HG03575 (cell line): ENCODE results near the gene PYM1.

ENCODE experiments used
- ATAC-seq: cut with Tn5 transposase; IDR thresholded peaks from one replicate; pipeline ENCODE4 v1.9.1; 2021; ENCODE audit not compliant: unreplicated experiment, insufficient number of reproducible peaks, low FRiP score; ENCODE audit errors: extremely low read depth

The PYM1 gene

GRCh38 chr12:55927588-55928502, at the start of gene PYM1:
Gene PYM1 (minus strand): TSS chr12:55927894. CDS start chr12:55927761, 133 bp downstream.
- no peak for ATAC-seq

GRCh38 chr12:55974308-55974730, 46.6 kb upstream of the PYM1 start:
- ATAC-seq, result no peak

GRCh38 chr12:55973599-55974307, 46.1 kb upstream of the PYM1 start, which contains the start of gene RAB5B:
Gene RAB5B (plus strand): TSS chr12:55974078. CDS start chr12:55986961, 12,883 bp downstream.
- ATAC-seq, result peak; percentile 90

GRCh38 chr12:55972911-55973598, 45.4 kb upstream of the PYM1 start:
- ATAC-seq, result no peak

GRCh38 chr12:55972456-55972855, 44.8 kb upstream of the PYM1 start:
- ATAC-seq, result no peak

DNA sequence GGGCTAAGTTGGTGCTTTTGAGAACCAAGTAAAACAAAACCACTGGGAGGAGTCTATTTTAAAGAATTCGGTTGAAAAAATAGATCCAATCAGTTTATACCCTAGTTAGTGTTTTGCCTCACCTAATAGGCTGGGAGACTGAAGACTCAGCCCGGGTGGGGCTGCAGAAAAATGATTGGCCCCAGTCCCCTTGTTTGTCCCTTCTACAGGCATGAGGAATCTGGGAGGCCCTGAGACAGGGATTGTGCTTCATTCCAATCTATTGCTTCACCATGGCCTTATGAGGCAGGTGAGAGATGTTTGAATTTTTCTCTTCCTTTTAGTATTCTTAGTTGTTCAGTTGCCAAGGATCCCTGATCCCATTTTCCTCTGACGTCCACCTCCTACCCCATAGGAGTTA, 44.3 kb upstream of the PYM1 start:
- no peak for ATAC-seq

DNA sequence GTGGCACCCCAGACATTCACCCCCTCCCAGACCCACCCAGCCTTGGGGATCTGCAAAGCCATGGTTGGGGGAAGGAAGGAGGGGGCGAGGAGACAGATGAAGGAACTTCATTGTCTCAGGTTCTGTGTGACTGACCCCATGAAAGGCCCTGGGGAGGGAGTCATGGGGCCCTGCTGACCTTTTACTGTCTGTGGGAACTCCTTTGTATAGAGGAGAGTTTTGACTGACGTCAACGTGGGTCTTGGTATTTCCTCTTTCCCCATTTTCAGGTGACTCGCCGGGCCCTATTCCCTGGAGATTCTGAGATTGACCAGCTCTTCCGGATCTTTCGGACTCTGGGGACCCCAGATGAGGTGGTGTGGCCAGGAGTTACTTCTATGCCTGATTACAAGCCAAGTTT, 43.1 kb upstream of the PYM1 start:
- ATAC-seq, result no peak

- no peak for ATAC-seq
These were observed 41.7 kb upstream of the PYM1 start for GRCh38 chr12:55969356-55969755.

- ATAC-seq, result peak; percentile 40
These were observed 39.0 kb upstream of the PYM1 start, which contains the start of gene CDK2 for GRCh38 chr12:55966408-55967281. Gene CDK2 (plus strand): TSS chr12:55966830. CDS start chr12:55967009, 179 bp downstream.

DNA sequence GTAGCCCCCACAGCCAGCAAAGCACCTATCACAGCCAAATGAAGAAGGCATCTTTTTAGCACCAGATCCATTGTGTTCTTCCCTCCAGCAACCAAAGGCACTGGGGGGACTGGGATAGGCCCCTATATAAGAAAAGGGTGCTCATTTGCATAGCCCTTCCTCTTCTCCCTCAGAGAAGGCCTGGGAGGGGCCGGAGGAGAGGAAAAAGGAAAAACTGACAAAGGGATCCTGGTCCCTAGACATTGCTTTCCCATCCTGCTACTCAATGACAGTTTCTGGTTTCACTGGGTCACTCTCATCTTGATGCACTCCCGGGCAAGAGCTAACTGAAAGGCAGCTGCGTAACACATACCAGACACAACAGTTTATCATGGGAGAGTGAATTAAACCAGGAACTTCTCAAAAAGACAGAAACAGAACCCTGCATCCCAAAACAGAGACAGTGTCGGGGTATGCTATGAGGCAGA, 38.3 kb upstream of the PYM1 start, which contains the start of gene PMEL:
PMEL (minus strand) TSS at position 102 of the 467 bp plus-strand sequence; CDS start at position 71, 31 bp downstream.
- no peak for ATAC-seq

GRCh38 chr12:55965240-55965639, 37.5 kb upstream of the PYM1 start:
- no peak for ATAC-seq

GRCh38 chr12:55963760-55964159, 36.1 kb upstream of the PYM1 start:
- no peak for ATAC-seq

DNA sequence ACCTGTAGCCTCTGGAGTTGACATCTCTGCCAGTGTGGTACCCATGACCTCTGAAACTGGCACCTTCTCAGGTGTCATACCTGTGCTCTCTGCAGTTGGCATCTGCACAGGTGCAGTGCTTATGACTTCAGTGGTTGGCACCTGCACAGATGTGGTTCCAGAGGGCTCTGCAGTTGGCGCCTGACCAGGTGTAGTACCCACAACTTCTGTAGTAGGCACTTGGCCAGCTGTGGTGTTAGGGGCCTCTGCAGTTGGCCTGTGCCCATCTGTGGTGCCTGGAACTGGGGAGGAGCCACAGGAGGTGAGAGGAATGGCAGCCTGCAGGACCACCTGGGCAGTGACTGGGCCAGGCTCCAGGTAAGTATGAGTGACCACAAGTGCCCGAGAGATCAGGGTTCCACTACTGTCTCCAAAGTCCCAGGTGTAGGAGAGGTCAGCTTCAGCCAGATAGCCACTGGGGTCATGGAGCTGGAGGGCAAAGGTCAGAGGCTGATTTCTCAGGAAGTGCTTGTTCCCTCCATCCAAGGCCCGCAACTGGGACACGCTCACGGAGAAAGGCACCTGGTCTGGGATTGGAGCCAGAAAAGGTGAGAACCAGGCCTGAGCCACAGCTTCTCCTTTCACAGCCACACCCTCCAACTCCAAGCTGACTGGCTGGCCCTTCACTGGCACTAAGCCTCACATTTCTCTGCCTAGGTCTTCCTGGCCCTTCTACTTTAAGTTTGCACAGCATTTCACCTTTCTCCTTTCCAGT, 29.6 kb upstream of the PYM1 start:
- no peak for ATAC-seq

GRCh38 chr12:55955800-55956508, 28.3 kb upstream of the PYM1 start:
- ATAC-seq, result no peak

GRCh38 chr12:55955344-55955743, 27.6 kb upstream of the PYM1 start:
- ATAC-seq, result no peak

DNA sequence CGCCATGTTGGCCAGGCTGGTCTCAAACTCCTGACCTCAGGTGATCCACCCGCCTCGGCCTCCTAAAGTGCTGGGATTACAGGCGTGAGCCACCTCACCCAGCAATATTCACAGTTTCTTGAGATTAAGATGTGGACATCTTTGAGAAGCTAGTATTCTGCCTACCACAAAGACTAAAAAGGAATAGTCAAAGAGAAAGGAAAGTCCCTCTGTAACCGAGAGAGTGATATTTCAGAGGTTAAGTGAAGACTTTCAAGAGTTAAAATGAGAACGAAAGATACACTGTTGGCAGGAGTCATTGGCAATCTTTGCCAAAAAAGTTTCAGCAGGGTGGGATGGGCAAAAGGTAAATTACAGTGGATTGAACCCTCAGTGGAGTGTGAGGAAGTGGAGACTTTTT, 18.9 kb upstream of the PYM1 start:
- ATAC-seq, result no peak

DNA sequence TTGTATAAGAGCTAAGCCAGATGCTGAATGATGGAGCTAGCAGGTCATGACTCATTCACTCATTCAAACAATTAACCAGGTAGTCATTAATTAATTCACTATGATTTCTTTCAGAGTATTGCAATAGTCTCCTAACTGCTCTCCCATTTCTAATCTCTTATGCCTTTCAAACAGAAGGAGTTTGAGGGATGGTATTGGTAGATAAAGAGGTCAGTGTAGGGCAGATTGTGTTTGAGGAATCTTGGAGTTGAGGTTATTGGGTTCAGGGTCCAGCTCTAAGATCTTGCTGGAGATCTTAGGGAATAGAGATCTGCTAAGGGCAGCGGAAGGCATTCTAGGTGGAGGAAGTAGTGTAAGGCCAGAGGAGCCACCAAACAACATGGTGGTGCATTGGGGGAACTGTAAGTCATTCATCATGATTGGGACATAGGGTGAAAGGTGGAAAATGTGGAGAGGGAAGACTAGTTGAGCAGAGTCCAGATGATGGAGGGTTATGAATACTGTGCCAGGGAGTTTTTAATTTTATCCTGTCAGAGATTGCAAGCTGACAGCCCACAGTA, 15.0 kb upstream of the PYM1 start:
- no peak for ATAC-seq
